PFSK-1 (cell line): ENCODE results near the gene MAP4K4.

ENCODE experiments used
- TAF1 ChIP-seq: IDR thresholded peaks from 2 replicates; pipeline ENCODE4 v1.6.1; 2012; ENCODE audit warnings: low read length, control low read depth, borderline replicate concordance; ENCODE audit not compliant: insufficient read depth
- TF ChIP-seq, protein P1 (sequence below), 2 experiments: IDR thresholded peaks; 2 replicates each; pipeline versions ENCODE4 v1.6.1 to v1.8.0; 2011 to 2012; ENCODE audit warnings: low read depth in 2 of 2, low read length in 2 of 2, control low read depth in 1 of 2, inconsistent platforms in 1 of 2, mild to moderate bottlenecking in 1 of 2, moderate library complexity in 1 of 2; ENCODE audit not compliant: insufficient read depth in 1 of 2

GRCh38 chr2:101801496-101801895, 104.0 kb downstream of the MAP4K4 start:
- TF ChIP-seq, protein P1, sequence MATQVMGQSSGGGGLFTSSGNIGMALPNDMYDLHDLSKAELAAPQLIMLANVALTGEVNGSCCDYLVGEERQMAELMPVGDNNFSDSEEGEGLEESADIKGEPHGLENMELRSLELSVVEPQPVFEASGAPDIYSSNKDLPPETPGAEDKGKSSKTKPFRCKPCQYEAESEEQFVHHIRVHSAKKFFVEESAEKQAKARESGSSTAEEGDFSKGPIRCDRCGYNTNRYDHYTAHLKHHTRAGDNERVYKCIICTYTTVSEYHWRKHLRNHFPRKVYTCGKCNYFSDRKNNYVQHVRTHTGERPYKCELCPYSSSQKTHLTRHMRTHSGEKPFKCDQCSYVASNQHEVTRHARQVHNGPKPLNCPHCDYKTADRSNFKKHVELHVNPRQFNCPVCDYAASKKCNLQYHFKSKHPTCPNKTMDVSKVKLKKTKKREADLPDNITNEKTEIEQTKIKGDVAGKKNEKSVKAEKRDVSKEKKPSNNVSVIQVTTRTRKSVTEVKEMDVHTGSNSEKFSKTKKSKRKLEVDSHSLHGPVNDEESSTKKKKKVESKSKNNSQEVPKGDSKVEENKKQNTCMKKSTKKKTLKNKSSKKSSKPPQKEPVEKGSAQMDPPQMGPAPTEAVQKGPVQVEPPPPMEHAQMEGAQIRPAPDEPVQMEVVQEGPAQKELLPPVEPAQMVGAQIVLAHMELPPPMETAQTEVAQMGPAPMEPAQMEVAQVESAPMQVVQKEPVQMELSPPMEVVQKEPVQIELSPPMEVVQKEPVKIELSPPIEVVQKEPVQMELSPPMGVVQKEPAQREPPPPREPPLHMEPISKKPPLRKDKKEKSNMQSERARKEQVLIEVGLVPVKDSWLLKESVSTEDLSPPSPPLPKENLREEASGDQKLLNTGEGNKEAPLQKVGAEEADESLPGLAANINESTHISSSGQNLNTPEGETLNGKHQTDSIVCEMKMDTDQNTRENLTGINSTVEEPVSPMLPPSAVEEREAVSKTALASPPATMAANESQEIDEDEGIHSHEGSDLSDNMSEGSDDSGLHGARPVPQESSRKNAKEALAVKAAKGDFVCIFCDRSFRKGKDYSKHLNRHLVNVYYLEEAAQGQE (IDR thresholded peaks at IDR 0.05; ENCODE audit: insufficient read depth in 1 of 2, low read depth in 2 of 2, low read length in 2 of 2), result no peak
- no peak for TF ChIP-seq TAF1
